Measurements from ENCODE around the gene FAM117A.

- TF ChIP-seq POLR2A (IDR thresholded peaks at IDR 0.05) = no peak
- TF ChIP-seq CTCF (IDR thresholded peaks at IDR 0.05) = no peak
Observed at GRCh38 chr17:49766918-49767530, 3.1 kb upstream of the FAM117A start.
